ENCODE results near the gene SMCHD1.

- TF ChIP-seq POLR2A (IDR thresholded peaks at IDR 0.05): no peak
- TF ChIP-seq, protein P1, sequence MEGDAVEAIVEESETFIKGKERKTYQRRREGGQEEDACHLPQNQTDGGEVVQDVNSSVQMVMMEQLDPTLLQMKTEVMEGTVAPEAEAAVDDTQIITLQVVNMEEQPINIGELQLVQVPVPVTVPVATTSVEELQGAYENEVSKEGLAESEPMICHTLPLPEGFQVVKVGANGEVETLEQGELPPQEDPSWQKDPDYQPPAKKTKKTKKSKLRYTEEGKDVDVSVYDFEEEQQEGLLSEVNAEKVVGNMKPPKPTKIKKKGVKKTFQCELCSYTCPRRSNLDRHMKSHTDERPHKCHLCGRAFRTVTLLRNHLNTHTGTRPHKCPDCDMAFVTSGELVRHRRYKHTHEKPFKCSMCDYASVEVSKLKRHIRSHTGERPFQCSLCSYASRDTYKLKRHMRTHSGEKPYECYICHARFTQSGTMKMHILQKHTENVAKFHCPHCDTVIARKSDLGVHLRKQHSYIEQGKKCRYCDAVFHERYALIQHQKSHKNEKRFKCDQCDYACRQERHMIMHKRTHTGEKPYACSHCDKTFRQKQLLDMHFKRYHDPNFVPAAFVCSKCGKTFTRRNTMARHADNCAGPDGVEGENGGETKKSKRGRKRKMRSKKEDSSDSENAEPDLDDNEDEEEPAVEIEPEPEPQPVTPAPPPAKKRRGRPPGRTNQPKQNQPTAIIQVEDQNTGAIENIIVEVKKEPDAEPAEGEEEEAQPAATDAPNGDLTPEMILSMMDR (IDR thresholded peaks at IDR 0.05): no peak
Measured at GRCh38 chr18:2692508-2692907, 37.0 kb downstream of the SMCHD1 start.

Measured in esophagus squamous epithelium (tissue), 4 donors.